Right lobe of liver (tissue), 6 donors: Measurements from ENCODE around the gene MTO1. TPM values are rescaled to one million over a fixed set of nuclear protein-coding genes. Genes with fewer than 3 reads are reported as not detected.
A peak's percentile ranks its signal among the peaks of the same experiment; 100 is the strongest.
"Not testable (repeated sequence)": the region's sequence is repeated elsewhere in the genome, so short reads cannot be mapped to it uniquely, and the experiment has no call there.

Experiments
- ATAC-seq, 4 donors: fragments of 200-7000 bp; cut with Tn5 transposase; one replicate each; pipeline ENCODE4 v1.9.1; 2020; ENCODE audit warnings: mild to moderate bottlenecking in 4 of 4, moderate library complexity in 4 of 4
- DNase-seq, 3 donors: peaks; one replicate each; pipeline ENCODE4 v3.0.0-alpha.2; 2020
- H3K27ac ChIP-seq, 3 donors: fragments of 200-600 bp; one replicate each; pipeline ENCODE4 v1.8.0; 2022
- H3K27me3 ChIP-seq, 2 donors: fragments of 200-600 bp; one replicate each; pipeline ENCODE4 v1.8.0; 2022
- H3K36me3 ChIP-seq, 4 donors: fragments of 200-600 bp; sonication (generic) in 1 of 4; one replicate each; pipeline versions ENCODE4 v1.5.1 to v1.8.0; 2017 to 2022; ENCODE audit warnings: control low read depth in 1 of 4
- H3K4me1 ChIP-seq, 4 donors: fragments of 200-600 bp; sonication (generic) in 1 of 4; one replicate each; pipeline versions ENCODE4 v1.5.1 to v1.8.0; 2017 to 2022; ENCODE audit warnings: control low read depth in 1 of 4
- H3K4me3 ChIP-seq, 3 donors: fragments of 200-600 bp; one replicate each; pipeline ENCODE4 v1.8.0; 2022
- H3K9me3 ChIP-seq, 4 donors: fragments of 200-600 bp; sonication (generic) in 1 of 4; one replicate each; pipeline versions ENCODE4 v1.5.1 to v1.8.0; 2017 to 2022; ENCODE audit warnings: control low read depth in 1 of 4
- POLR2A ChIP-seq: fragments of 450-650 bp; IDR thresholded peaks from one replicate; pipeline ENCODE4 v1.6.1; 2017; ENCODE audit warnings: antibody characterized with exemption, mild to moderate bottlenecking
- WGBS: methylation state at CpG from one replicate; pipeline ENCODE4 v1.1.6; 2018; ENCODE audit warnings: low coverage, low lambda C conversion rate; ENCODE audit not compliant: insufficient coverage; ENCODE audit errors: missing lambda C conversion rate; 5-methylcytosine and 5-hydroxymethylcytosine counted together
- intact Hi-C, 2 donors: fragments of 100-400 bp; cut with DNase I; formaldehyde crosslinking; loops; one replicate each; pipeline versions ENCODE4 v1.11.2 to v1.14.1; 2022
- small RNA-seq, 2 experiments: library from RNA; depleted of rRNA; stranded (forward); fragments of <200 nt; gene quantifications; one replicate each; pipeline ENCODE3, GENCODE V24; 2016
- total RNA-seq, 6 experiments: library from RNA; depleted of rRNA in 2 of 6; stranded (reverse); fragments of >200 nt in 2 of 6; fragmentation: NEBNext Ultra II Directional in 3 of 6; extraction: Animal tissue kit (Norgen Biotek cat#: 25700) in 3 of 6; gene quantifications; one replicate each; pipeline versions ENCODE4 v1.1.0 to v1.2.4, GENCODE V29; 2016 to 2023
- TF ChIP-seq, protein P1 (sequence below), 4 donors: fragments of 200-600 bp in 3 of 4; fragments of 450-650 bp in 1 of 4; IDR thresholded peaks; one replicate each; pipeline versions ENCODE4 v1.5.1 to v1.8.0; 2016 to 2022; ENCODE audit warnings: antibody characterized with exemption in 4 of 4, mild to moderate bottlenecking in 2 of 4
- donor health status: DM: no; HTN: yes; CAD: no.
- donor health status: DM: no; HTN: no; CAD: no.
- donor health status: DM: no; HTN: no; CAD: no.
- donor health status: DM: no; HTN: yes; CAD: no.
- donor health status: DM: no; HTN: yes; CAD: no.

Gene MTO1
- total RNA-seq, 6 experiments from 2014 or later = 24.6 to 33.7 (median 29.0) TPM

DNA sequence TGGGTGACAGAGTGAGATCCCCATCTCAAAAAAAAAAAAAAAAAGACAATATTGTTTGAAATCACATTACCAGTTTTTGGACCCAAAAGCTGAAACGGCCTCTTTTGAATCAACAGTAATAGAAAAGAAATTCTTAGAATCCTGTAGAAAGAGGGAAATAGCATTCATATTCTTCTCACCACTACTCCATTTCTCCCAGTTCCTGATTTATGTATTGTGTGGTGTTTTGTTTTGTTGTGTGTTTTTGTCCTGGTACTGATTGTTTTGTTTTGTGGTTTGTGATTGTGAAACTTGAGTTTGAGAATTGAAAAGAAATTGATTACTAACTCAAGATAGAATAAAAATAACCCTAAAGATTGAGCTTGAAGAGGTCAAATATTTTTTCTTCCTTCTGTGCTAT is 85.5 kb downstream of the MTO1 start:
- ATAC-seq (no peak), DNase-seq (no peak)
- TF ChIP-seq POLR2A = no peak
- TF ChIP-seq, protein P1, sequence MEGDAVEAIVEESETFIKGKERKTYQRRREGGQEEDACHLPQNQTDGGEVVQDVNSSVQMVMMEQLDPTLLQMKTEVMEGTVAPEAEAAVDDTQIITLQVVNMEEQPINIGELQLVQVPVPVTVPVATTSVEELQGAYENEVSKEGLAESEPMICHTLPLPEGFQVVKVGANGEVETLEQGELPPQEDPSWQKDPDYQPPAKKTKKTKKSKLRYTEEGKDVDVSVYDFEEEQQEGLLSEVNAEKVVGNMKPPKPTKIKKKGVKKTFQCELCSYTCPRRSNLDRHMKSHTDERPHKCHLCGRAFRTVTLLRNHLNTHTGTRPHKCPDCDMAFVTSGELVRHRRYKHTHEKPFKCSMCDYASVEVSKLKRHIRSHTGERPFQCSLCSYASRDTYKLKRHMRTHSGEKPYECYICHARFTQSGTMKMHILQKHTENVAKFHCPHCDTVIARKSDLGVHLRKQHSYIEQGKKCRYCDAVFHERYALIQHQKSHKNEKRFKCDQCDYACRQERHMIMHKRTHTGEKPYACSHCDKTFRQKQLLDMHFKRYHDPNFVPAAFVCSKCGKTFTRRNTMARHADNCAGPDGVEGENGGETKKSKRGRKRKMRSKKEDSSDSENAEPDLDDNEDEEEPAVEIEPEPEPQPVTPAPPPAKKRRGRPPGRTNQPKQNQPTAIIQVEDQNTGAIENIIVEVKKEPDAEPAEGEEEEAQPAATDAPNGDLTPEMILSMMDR (IDR thresholded peaks at IDR 0.05) = no peak
- Histone ChIP-seq H3K4me1 (peaks cover 0 to 31% (median 1%) of the 10 kb centered on the region in 4 donors), H3K4me3 (no peak overlapping the region), H3K36me3 (no peaks in the 10 kb centered on the region), H3K9me3 (no peaks in the 10 kb centered on the region), H3K27ac (peak overlapping the region in 1 of 3 donors; percentile 88), H3K27me3 (no peaks in the 10 kb centered on the region)
- whole genome bisulfite sequencing = 85% methylated on average over 1 of the region's 1 CpG
- intact Hi-C loops = no loop called here

DNA sequence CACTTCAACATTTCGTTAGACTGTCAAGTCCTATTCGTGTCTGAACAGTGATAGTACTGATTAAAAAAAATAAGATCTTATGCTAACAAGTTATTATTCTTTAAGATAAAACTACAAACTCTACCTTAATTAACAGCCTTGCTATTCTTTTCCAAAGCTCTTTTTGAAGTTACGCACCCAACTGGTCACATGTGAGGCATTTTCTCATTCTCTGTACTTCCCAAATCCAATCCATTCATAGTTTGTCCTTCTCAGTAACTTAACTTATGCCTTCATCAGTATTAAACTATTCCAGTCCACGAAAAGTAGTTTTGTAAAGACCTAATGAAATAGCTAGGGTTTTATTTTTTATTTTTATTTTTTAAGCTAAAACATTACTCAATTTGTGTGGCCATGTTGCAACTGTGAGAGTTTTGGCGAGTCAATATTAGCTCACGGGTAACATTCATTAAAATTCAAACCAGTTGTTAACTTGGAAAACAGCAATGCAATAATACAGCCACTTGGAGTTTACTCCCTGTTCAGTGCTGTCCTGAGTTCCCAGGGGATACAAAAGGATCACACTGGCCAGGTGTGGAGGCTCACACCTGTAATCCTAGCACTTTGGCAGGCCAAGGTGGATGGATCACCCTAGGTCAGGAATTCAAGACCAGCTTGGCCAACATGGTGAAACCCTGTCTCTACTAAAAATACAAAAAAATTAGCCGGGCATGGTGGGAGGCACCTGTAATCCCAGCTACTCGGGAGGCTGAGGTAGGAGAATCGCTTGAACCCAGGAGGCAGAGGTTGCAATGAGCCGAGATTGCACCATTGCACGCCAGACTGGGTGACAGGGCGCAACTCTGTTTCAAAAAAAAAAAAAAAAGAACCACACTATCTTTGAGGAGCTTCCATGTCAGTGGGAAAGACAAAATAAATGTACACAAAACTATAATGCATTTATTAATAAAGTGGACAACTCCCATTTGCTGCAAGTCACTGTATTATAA is 87.2 kb downstream of the MTO1 start:
- intact Hi-C loops = no loop called here
- Histone ChIP-seq H3K27ac (peak overlapping the region; percentile 65 to 88 (median 87)), H3K4me3 (no peak overlapping the region), H3K4me1 (peaks cover 0 to 26% (median 1%) of the 10 kb centered on the region in 4 donors), H3K9me3 (no peaks in the 10 kb centered on the region), H3K27me3 (no peaks in the 10 kb centered on the region), H3K36me3 (no peaks in the 10 kb centered on the region)
- peak in 1 of 3 donors; percentile 68 for DNase-seq
- WGBS = 24% methylated on average over 12 of the region's 12 CpGs
- peak; percentile 93 to 97 (median 96) for ATAC-seq
- TF ChIP-seq, protein P1 (IDR thresholded peaks at IDR 0.05) = peak in 3 of 4 donors; percentile 16 to 48 (median 48)
- TF ChIP-seq POLR2A = no peak

DNA sequence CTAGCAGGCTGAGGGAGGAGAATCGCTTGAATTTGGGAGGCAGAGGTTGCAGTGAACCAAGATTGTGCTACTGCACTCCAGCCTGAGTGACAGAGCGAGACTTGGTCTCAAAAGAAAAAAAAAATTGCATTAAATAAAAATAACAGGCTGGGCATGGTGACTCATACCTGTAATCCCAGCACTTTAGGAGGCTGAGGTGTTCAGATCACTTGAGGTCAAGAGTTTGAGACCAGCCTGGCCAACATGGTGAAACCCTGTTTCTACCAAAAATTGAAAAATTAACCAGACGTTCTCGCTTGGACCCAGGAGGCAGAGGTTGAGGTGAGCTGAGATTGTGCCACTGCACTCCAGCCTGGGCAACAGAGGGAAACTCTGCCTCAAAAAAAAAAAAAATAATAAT is 89.6 kb downstream of the MTO1 start:
- H3K27me3 ChIP-seq, ATAC-seq, H3K36me3 ChIP-seq, DNase-seq, H3K4me3 ChIP-seq, intact Hi-C loops, H3K27ac ChIP-seq, H3K9me3 ChIP-seq: not testable (repeated sequence)
- H3K4me1 ChIP-seq = peaks cover 0 to 26% (median 1%) of the 10 kb centered on the region in 4 donors
- 83% methylated on average over 3 of the region's 4 CpGs for WGBS

DNA sequence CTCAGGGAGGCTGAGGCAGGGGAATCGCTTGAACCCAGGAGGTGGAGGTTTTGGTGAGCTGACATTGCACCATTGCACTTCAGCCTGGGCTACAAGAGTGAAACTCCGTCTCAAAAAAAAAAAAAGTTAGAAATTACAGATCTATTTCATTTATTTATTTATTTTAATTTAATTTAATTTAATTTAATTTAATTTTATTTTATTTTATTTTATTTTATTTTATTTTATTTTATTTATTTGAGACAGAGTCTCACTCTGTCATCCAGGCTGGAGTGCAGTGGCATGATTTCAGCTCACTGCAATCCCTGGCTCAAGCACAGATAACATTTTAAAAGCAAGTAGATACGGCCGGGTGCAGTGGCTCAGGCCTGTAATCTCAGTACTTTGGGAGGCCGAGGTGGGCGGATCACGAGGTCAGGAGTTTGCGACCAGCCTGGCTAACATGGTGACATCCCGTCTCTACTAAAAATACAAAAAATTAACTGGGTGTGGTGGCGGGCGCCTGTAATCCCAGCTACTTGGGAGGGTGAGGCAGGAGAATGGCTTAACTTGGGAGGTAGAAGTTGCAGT is 93.9 kb downstream of the MTO1 start:
- WGBS = 88% methylated on average over 8 of the region's 11 CpGs
- H3K27ac ChIP-seq, DNase-seq, intact Hi-C loops, ATAC-seq, H3K4me3 ChIP-seq, H3K27me3 ChIP-seq, H3K9me3 ChIP-seq, H3K4me1 ChIP-seq, H3K36me3 ChIP-seq: not testable (repeated sequence)

DNA sequence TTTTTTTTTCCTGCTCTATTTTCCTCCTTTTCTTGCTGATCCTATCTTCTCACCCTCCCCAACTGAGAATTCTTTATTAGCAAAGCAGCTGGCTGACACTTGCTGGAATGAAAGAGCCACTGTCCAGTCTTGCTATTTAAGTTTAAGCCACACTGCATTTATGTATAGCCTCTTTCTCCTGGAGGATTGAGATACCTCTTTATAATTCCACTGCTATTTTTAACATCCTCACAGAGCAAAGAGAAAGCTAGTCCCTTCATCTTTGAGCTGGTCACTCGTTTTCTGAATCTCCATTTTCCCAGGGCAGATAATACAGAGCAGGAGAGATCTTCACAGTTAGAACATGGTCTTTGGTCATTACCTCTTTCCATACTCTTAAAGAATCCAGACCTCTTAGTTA is 95.3 kb downstream of the MTO1 start:
- intact Hi-C loops = no loop called here

More for the DNA sequence above, 95.3 kb downstream of the MTO1 start:
- WGBS = 60% methylated on average over 1 of the region's 1 CpG
- no peak overlapping the region for H3K4me3 ChIP-seq
- TF ChIP-seq, protein P1 (IDR thresholded peaks at IDR 0.05) = no peak
- TF ChIP-seq POLR2A = no peak
- no peaks in the 10 kb centered on the region for H3K9me3 ChIP-seq
- no peak overlapping the region for H3K27ac ChIP-seq
- peaks cover 0 to 7% (median 0%) of the 10 kb centered on the region in 4 donors for H3K4me1 ChIP-seq
- DNase-seq (no peak), ATAC-seq (no peak)
- H3K27me3 ChIP-seq = no peaks in the 10 kb centered on the region
- H3K36me3 ChIP-seq = no peaks in the 10 kb centered on the region

Small RNAs within 50 kb of the gene (small RNA-seq; reads per million reads assigned to genes)
- gene AL603910.2 = 0 reads per million in 2 experiments
- 0 reads per million in 2 experiments for gene RN7SL827P
- 0 reads per million in 2 experiments for gene RNU6-975P

Other genes with a start within 250 kb of the MTO1 start
- gene KHDC1L, start 236.2 kb upstream of the MTO1 start, total RNA-seq = not detected
- gene KHDC1, start 198.5 kb upstream of the MTO1 start, total RNA-seq = under 1 TPM in 1 of 6 experiments, not detected in 5; 0.55 TPM
- gene DPPA5, start 107.5 kb upstream of the MTO1 start, total RNA-seq = not detected
- not detected for gene KHDC3L, start 99.1 kb upstream of the MTO1 start, total RNA-seq
- gene OOEP, start 91.8 kb upstream of the MTO1 start, total RNA-seq = not detected
- gene DDX43, start 66.9 kb upstream of the MTO1 start, total RNA-seq = not detected
- 1 to 10 TPM in 1 of 6 experiments, under 1 TPM in 5; 0.37 to 1.1 (median 0.78) TPM for gene CGAS, start 9.4 kb upstream of the MTO1 start, total RNA-seq
- gene EEF1A1, start 59.3 kb downstream of the MTO1 start, total RNA-seq = 1,000 to 10,000 TPM; 2,452 to 4,356 (median 3,217) TPM
- gene SLC17A5, start 192.3 kb downstream of the MTO1 start, total RNA-seq = 10 to 100 TPM; 12.8 to 23.9 (median 15.2) TPM
- gene CD109, start 234.5 kb downstream of the MTO1 start, total RNA-seq = 1 to 10 TPM in 3 of 6 experiments, under 1 TPM in 3; 0.35 to 8.4 (median 2.8) TPM